K562 (cell line): Measurements from ENCODE around the gene FGF16. TPM values are rescaled to one million over a fixed set of nuclear protein-coding genes. Genes with fewer than 3 reads are reported as not detected.

Experiments
- ATAC-seq: fragments of 200-7000 bp; cut with Tn5 transposase; 3 replicates; pipeline ENCODE4 v1.9.1; 2020; ENCODE audit warnings: moderate library complexity
- BruUV-seq: library from RNA; stranded (reverse); fragments of 400-500 nt; replicated peaks from 2 replicates; lab custom pipeline; 2021; lab: Mats Ljungman, UMichigan
- CTCF ChIA-PET: fragments of 300-600 bp; formaldehyde crosslinking; extraction: SDS; loops from one replicate; lab custom pipeline; 2021; ENCODE audit warnings: low intra/inter-chr PET ratio; lab: Yijun Ruan, JAX
- POLR2A ChIA-PET: fragments of 300-600, 350-650 bp; sonication (Branson Sonifier 250); formaldehyde crosslinking; extraction: SDS; loops from one replicate; lab custom pipeline; 2021; ENCODE audit warnings: antibody characterized with exemption, inconsistent platforms; lab: Yijun Ruan, JAX
- DNase-seq, 4 experiments: peaks; one replicate each; pipeline versions ENCODE4 v3.0.0 to v3.0.0-alpha.2; 2011 to 2018; ENCODE audit warnings: low spot score in 3 of 4, mixed read lengths in 3 of 4; ENCODE audit errors: extremely low read depth in 1 of 4
- FAIRE-seq: peaks from 2 replicates; lab custom pipeline; 2011; peaks lifted over from hg19 to GRCh38; lab: Jason Lieb, UNC
- H2AFZ ChIP-seq: 2 replicates; pipeline ENCODE4 v1.6.0; 2011; ENCODE audit warnings: low read depth, low read length, control low read depth, inconsistent platforms
- H3K27ac ChIP-seq: fragments of 200-600 bp; 3 replicates; pipeline ENCODE4 v1.8.0; 2011; ENCODE audit warnings: low read depth, mild to moderate bottlenecking, control low read depth, inconsistent platforms, low read length, moderate library complexity, mixed read lengths; ENCODE audit errors: extremely low read depth
- H3K27me3 ChIP-seq, 2 experiments: fragments of 300-600 bp in 1 of 2; 2 replicates in 1 of 2; 3 replicates in 1 of 2; pipeline versions ENCODE4 v1.6.0 to v1.8.0; 2011; ENCODE audit warnings: inconsistent platforms in 2 of 2, low read length in 2 of 2, mild to moderate bottlenecking in 1 of 2, mixed read lengths in 1 of 2, moderate library complexity in 1 of 2; ENCODE audit not compliant: control insufficient read depth in 2 of 2, insufficient read depth in 2 of 2
- H3K36me3 ChIP-seq: fragments of 300-600 bp; 3 replicates; pipeline ENCODE4 v1.8.0; 2011; ENCODE audit warnings: mild to moderate bottlenecking, low read length, inconsistent platforms; ENCODE audit not compliant: control insufficient read depth, insufficient read depth
- H3K4me1 ChIP-seq, 2 experiments: fragments of 200-600 bp in 1 of 2; replicated peaks in 1 of 2; 2 replicates in 1 of 2; 3 replicates in 1 of 2; pipeline versions ENCODE4 v1.5.1 to v1.8.0; 2011; ENCODE audit warnings: inconsistent platforms in 2 of 2, low read length in 2 of 2, mild to moderate bottlenecking in 1 of 2, mixed read lengths in 1 of 2, moderate library complexity in 1 of 2; ENCODE audit not compliant: control insufficient read depth in 2 of 2, insufficient read depth in 2 of 2
- H3K4me2 ChIP-seq: 2 replicates; pipeline ENCODE4 v1.6.1; 2011; ENCODE audit warnings: low read length, control low read depth, inconsistent platforms, mixed read lengths; ENCODE audit not compliant: insufficient read depth
- H3K4me3 ChIP-seq: fragments of 200-600 bp; sonication (generic), shearing (Covaris generic); 2 replicates; pipeline ENCODE4 v1.5.1; 2016; ENCODE audit warnings: control low read depth, inconsistent platforms
- H3K79me2 ChIP-seq: fragments of 200-600 bp; 3 replicates; pipeline ENCODE4 v1.8.0; 2011; ENCODE audit warnings: low read length, inconsistent platforms; ENCODE audit not compliant: control insufficient read depth, insufficient read depth
- H3K9ac ChIP-seq, 2 experiments: 2 replicates each; pipeline versions ENCODE4 v1.6.0 to v1.6.1; 2011; ENCODE audit warnings: low read depth in 2 of 2, low read length in 2 of 2, control low read depth in 1 of 2, inconsistent platforms in 1 of 2, mild to moderate bottlenecking in 1 of 2, mixed read lengths in 1 of 2; ENCODE audit not compliant: insufficient read depth in 1 of 2
- H3K9me1 ChIP-seq: one replicate; pipeline ENCODE4 v1.6.0; 2011; ENCODE audit warnings: inconsistent platforms, mild to moderate bottlenecking, low read length, moderate library complexity; ENCODE audit not compliant: control insufficient read depth, insufficient read depth
- H3K9me3 ChIP-seq: replicated peaks from 2 replicates; pipeline ENCODE4 v1.5.1; 2011; ENCODE audit warnings: low read depth, low read length, inconsistent platforms; ENCODE audit not compliant: control insufficient read depth, insufficient read depth
- H4K20me1 ChIP-seq: replicated peaks from 2 replicates; pipeline ENCODE4 v1.6.1; 2011; ENCODE audit warnings: low read length, inconsistent platforms, mixed read lengths; ENCODE audit not compliant: control insufficient read depth, insufficient read depth
- CBX5 ChIP-seq: IDR thresholded peaks from 2 replicates; pipeline ENCODE4 v1.6.1; 2014; ENCODE audit warnings: low read depth, borderline replicate concordance
- FIP1L1 ChIP-seq: fragments of 200-400 bp; formaldehyde crosslinking; IDR thresholded peaks from 2 replicates; pipeline ENCODE4 v1.6.1; 2018; ENCODE audit warnings: mild to moderate bottlenecking, low read depth, low read length; ENCODE audit not compliant: poor library complexity, severe bottlenecking
- MED1 ChIP-seq: sonication (generic); formaldehyde crosslinking; IDR thresholded peaks from 2 replicates; pipeline ENCODE4 v1.8.1; 2023; ENCODE audit warnings: missing genetic modification reagents, borderline replicate concordance
- PHF8 ChIP-seq: fragments of 200-600 bp; sonication (generic); IDR thresholded peaks from 2 replicates; pipeline ENCODE4 v1.6.1; 2012; ENCODE audit warnings: mixed run types, mild to moderate bottlenecking, inconsistent platforms, low read length, moderate library complexity, borderline replicate concordance
- PTBP1 ChIP-seq: fragments of 200-400 bp; formaldehyde crosslinking; IDR thresholded peaks from 2 replicates; pipeline ENCODE4 v1.6.1; 2017; ENCODE audit warnings: low read depth, low read length
- PTRF ChIP-seq: fragments of 450-650 bp; IDR thresholded peaks from 2 replicates; pipeline ENCODE4 v1.6.1; 2016; ENCODE audit warnings: mild to moderate bottlenecking, missing genetic modification characterization, missing compliant biosample characterization
- SREBF2 ChIP-seq: sonication (generic); formaldehyde crosslinking; IDR thresholded peaks from 2 replicates; pipeline ENCODE4 v1.4.0; 2020; ENCODE audit warnings: mild to moderate bottlenecking, missing genetic modification reagents
- WGBS: fragments of 100-300 bp; shearing (Covaris generic); methylation state at CpG from one replicate; pipeline ENCODE4 v1.1.6; 2016; ENCODE audit warnings: low coverage, mixed read lengths; ENCODE audit not compliant: insufficient coverage; ENCODE audit errors: missing lambda C conversion rate; 5-methylcytosine and 5-hydroxymethylcytosine counted together
- in situ Hi-C: fragments of 300-500 bp; cut with MboI; formaldehyde crosslinking; loops from 4 replicates; pipeline ENCODE4 v1.15.0; 2018; ENCODE audit warnings: inconsistent platforms, mixed read lengths
- intact Hi-C: fragments of 100-400 bp; cut with micrococcal nuclease; formaldehyde crosslinking; loops from 2 replicates; pipeline ENCODE4 v1.14.2; 2022
- polyA plus RNA-seq, 8 experiments: library from polyadenylated mRNA; depleted of rRNA in 4 of 8; stranded (reverse) in 5 of 8; unstranded in 3 of 8; fragments of >200 nt; fragmentation: Nextera tagmentation in 2 of 8; fragmentation: Illumina TruSeq in 1 of 8; extraction: Ambion mirVana in 2 of 8; extraction: Trizol in 1 of 8; gene quantifications; 2 replicates each; pipeline versions ENCODE4 v1.2.1 to v1.2.3, GENCODE V29; 2011 to 2014; ENCODE audit warnings: inconsistent platforms in 1 of 8, missing spikeins in 1 of 8
- total RNA-seq, 7 experiments: library from RNA; depleted of rRNA in 6 of 7; stranded (reverse); fragments of >200 nt in 6 of 7; fragmentation: Illumina TruSeq in 2 of 7; extraction: Trizol in 2 of 7; gene quantifications; 2 replicates each; pipeline versions ENCODE4 v1.2.1 to v1.2.3, GENCODE V29; 2011 to 2021; ENCODE audit warnings: low replicate concordance in 1 of 7
- TF ChIP-seq, protein P1 (sequence below): fragments of 450-650 bp; IDR thresholded peaks from 2 replicates; pipeline ENCODE4 v1.6.1; 2014; ENCODE audit warnings: low read depth, mild to moderate bottlenecking, moderate library complexity, borderline replicate concordance
- TF ChIP-seq, protein P2 (sequence below), 3 experiments: fragments of 200-800 bp in 1 of 3; fragments of 250-450 bp in 1 of 3; fragments of 450-650 bp in 1 of 3; sonication (Bioruptor Pico) in 1 of 3; sonication (Bioruptor generic) in 1 of 3; formaldehyde crosslinking in 1 of 3; IDR thresholded peaks; 2 replicates each; pipeline versions ENCODE4 v1.6.1 to v1.8.0; 2016 to 2022; ENCODE audit warnings: mild to moderate bottlenecking in 2 of 3, missing genetic modification characterization in 2 of 3, missing compliant biosample characterization in 1 of 3, moderate library complexity in 1 of 3

Gene FGF16
- total and polyA plus RNA-seq, 9 of the 15 experiments (the other 6 are each of a cell fraction or from before 2014, with no cell fraction given): not detected

DNA sequence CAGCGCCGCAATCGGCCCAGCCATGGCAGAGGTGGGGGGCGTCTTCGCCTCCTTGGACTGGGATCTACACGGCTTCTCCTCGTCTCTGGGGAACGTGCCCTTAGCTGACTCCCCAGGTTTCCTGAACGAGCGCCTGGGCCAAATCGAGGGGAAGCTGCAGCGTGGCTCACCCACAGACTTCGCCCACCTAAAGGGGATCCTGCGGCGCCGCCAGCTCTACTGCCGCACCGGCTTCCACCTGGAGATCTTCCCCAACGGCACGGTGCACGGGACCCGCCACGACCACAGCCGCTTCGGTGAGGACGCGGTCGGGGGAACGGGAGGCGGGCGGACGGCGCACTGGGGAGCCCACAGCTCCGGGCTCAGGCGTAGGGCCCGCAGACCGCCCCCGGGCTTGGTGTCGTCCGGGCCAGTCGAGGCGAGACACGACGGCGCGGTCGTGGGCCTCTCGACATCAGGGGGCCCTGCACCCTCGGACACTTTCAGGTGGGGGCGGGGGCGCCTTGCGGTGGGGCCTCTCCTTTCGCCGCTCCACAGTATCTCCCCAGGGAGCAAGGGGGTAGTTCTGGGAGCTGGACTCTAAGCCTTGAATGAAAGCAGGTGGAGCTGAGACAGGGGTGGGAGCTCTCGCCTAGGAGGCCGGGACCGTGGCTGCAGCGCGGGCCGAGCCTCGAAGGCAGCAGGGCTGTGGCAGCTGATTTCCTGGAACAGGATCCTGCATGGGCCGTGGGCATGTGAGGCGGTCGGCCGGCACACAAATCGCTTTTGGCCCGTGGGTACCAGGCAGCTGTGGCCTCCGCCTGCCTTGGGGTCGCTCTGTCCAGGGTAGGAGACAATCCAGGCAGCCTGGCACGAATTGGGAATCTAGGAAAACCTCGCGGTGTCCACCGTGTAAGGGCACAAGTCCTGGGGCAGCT, 722 bp downstream of the FGF16 start:
- 47% methylated on average over 34 of the region's 73 CpGs for WGBS
- in situ Hi-C loops: no loop called here
- POLR2A ChIA-PET: no interaction called here
- Histone ChIP-seq H3K4me3 (no peak overlapping the region), H3K36me3 (no peaks in the 10 kb centered on the region)
- intact Hi-C loops: loop anchor here (10.0 kb wide), 1 partner anchor 447 kb away; the partner anchor contains the start of genes COX7B and MAGT1
- no peak for DNase-seq
- TF ChIP-seq FIP1L1: no peak
- TF ChIP-seq, protein P1, sequence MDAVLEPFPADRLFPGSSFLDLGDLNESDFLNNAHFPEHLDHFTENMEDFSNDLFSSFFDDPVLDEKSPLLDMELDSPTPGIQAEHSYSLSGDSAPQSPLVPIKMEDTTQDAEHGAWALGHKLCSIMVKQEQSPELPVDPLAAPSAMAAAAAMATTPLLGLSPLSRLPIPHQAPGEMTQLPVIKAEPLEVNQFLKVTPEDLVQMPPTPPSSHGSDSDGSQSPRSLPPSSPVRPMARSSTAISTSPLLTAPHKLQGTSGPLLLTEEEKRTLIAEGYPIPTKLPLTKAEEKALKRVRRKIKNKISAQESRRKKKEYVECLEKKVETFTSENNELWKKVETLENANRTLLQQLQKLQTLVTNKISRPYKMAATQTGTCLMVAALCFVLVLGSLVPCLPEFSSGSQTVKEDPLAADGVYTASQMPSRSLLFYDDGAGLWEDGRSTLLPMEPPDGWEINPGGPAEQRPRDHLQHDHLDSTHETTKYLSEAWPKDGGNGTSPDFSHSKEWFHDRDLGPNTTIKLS: no peak
- no peak for TF ChIP-seq SREBF2 (CRISPR knock-in tag)
- TF ChIP-seq CBX5: no peak
- no peak for TF ChIP-seq MED1 (CRISPR knock-in tag)
- TF ChIP-seq PTRF: no peak
- TF ChIP-seq, protein P2, sequence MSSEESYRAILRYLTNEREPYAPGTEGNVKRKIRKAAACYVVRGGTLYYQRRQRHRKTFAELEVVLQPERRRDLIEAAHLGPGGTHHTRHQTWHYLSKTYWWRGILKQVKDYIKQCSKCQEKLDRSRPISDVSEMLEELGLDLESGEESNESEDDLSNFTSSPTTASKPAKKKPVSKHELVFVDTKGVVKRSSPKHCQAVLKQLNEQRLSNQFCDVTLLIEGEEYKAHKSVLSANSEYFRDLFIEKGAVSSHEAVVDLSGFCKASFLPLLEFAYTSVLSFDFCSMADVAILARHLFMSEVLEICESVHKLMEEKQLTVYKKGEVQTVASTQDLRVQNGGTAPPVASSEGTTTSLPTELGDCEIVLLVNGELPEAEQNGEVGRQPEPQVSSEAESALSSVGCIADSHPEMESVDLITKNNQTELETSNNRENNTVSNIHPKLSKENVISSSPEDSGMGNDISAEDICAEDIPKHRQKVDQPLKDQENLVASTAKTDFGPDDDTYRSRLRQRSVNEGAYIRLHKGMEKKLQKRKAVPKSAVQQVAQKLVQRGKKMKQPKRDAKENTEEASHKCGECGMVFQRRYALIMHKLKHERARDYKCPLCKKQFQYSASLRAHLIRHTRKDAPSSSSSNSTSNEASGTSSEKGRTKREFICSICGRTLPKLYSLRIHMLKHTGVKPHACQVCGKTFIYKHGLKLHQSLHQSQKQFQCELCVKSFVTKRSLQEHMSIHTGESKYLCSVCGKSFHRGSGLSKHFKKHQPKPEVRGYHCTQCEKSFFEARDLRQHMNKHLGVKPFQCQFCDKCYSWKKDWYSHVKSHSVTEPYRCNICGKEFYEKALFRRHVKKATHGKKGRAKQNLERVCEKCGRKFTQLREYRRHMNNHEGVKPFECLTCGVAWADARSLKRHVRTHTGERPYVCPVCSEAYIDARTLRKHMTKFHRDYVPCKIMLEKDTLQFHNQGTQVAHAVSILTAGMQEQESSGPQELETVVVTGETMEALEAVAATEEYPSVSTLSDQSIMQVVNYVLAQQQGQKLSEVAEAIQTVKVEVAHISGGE (CRISPR knock-in tag; IDR thresholded peaks at IDR 0.05): no peak
- no peak for TF ChIP-seq PTBP1
- no peak for TF ChIP-seq PHF8
- TF ChIP-seq, all 486 proteins: peak for 0
- no peaks in the 10 kb centered on the region for H4K20me1 ChIP-seq
- H2AFZ ChIP-seq: no peak overlapping the region
- peaks cover 0 to 4% of the 10 kb centered on the region in 2 experiments; a peak in 1 of 5 replicates for H3K27me3 ChIP-seq
- ATAC-seq (no peak), FAIRE-seq (no peak)
- H3K9me1 ChIP-seq: no peaks in the 10 kb centered on the region
- BruUV-seq: no TSS peak
- no peaks in the 10 kb centered on the region for H3K79me2 ChIP-seq
- peaks cover 0 to 5% of the 10 kb centered on the region in 2 experiments; a peak in 2 of 5 replicates for H3K4me1 ChIP-seq
- no peaks in the 10 kb centered on the region for H3K9me3 ChIP-seq
- CTCF ChIA-PET: no interaction called here
- H3K9ac ChIP-seq: no peak overlapping the region
- H3K4me2 ChIP-seq: no peak overlapping the region
- no peak overlapping the region for H3K27ac ChIP-seq
